Loucy (cell line): ENCODE results near the gene MBNL3.

Source experiments
- H2AFZ ChIP-seq: fragments of 200-600 bp; sonication (generic); 2 replicates; pipeline ENCODE4 v1.6.0; 2016; ENCODE audit warnings: antibody characterized with exemption, mild to moderate bottlenecking, low read length, moderate library complexity
- H3F3A ChIP-seq: fragments of 200-600 bp; 2 replicates; pipeline ENCODE4 v1.6.0; 2016; ENCODE audit warnings: antibody characterized with exemption, low read depth, mild to moderate bottlenecking
- H3K27me3 ChIP-seq: fragments of 200-600 bp; sonication (generic); 2 replicates; pipeline ENCODE4 v1.6.1; 2014; ENCODE audit warnings: low read length, mild to moderate bottlenecking; ENCODE audit not compliant: insufficient read depth, poor library complexity, severe bottlenecking
- H3K36me3 ChIP-seq: fragments of 200-600 bp; sonication (generic); 2 replicates; pipeline ENCODE4 v1.6.1; 2016; ENCODE audit warnings: low read length; ENCODE audit not compliant: insufficient read depth
- H3K4me1 ChIP-seq: fragments of 200-600 bp; sonication (generic); 2 replicates; pipeline ENCODE4 v1.5.1; 2014; ENCODE audit warnings: low read length, mild to moderate bottlenecking; ENCODE audit not compliant: insufficient read depth, poor library complexity, severe bottlenecking
- H3K4me2 ChIP-seq: fragments of 200-600 bp; sonication (generic); 2 replicates; pipeline ENCODE4 v1.6.0; 2014; ENCODE audit warnings: antibody characterized with exemption, low read length, low read depth, mild to moderate bottlenecking; ENCODE audit not compliant: poor library complexity, severe bottlenecking
- H3K4me3 ChIP-seq: fragments of 200-600 bp; sonication (generic); 2 replicates; pipeline ENCODE4 v1.5.1; 2014; ENCODE audit warnings: low read length, mild to moderate bottlenecking, mixed read lengths; ENCODE audit not compliant: poor library complexity, severe bottlenecking
- H3K79me2 ChIP-seq: fragments of 200-600 bp; sonication (generic); 2 replicates; pipeline ENCODE4 v1.6.1; 2014; ENCODE audit warnings: low read length; ENCODE audit not compliant: insufficient read depth
- H3K9ac ChIP-seq: fragments of 200-600 bp; sonication (generic); 2 replicates; pipeline ENCODE4 v1.6.0; 2014; ENCODE audit warnings: mild to moderate bottlenecking, low read depth, low read length, moderate library complexity; ENCODE audit not compliant: poor library complexity, severe bottlenecking
- H3K9me2 ChIP-seq: fragments of 200-600 bp; sonication (generic); replicated peaks from 2 replicates; pipeline ENCODE4 v1.6.1; 2016; ENCODE audit warnings: low read depth, low read length, mixed read lengths
- H3K9me3 ChIP-seq: fragments of 200-600 bp; sonication (generic); 2 replicates; pipeline ENCODE4 v1.6.1; 2014; ENCODE audit warnings: mild to moderate bottlenecking, antibody characterized with exemption, low read length, low read depth; ENCODE audit not compliant: insufficient read depth
- H4K20me1 ChIP-seq: fragments of 200-600 bp; sonication (generic); 2 replicates; pipeline ENCODE4 v1.6.0; 2014; ENCODE audit warnings: antibody characterized with exemption, low read length, mild to moderate bottlenecking; ENCODE audit not compliant: insufficient read depth, poor library complexity, severe bottlenecking
- EZH2phosphoT487 ChIP-seq: fragments of 200-600 bp; IDR thresholded peaks from 2 replicates; pipeline ENCODE4 v1.6.1; 2018; ENCODE audit warnings: antibody characterized with exemption, mild to moderate bottlenecking, moderate library complexity, borderline replicate concordance
- TF ChIP-seq, protein P1 (sequence below): fragments of 200-600 bp; sonication (generic); conservative IDR thresholded peaks from 2 replicates; pipeline ENCODE4 v1.5.1; 2014; ENCODE audit warnings: mild to moderate bottlenecking, antibody characterized with exemption, low read length

MBNL3 gene

DNA sequence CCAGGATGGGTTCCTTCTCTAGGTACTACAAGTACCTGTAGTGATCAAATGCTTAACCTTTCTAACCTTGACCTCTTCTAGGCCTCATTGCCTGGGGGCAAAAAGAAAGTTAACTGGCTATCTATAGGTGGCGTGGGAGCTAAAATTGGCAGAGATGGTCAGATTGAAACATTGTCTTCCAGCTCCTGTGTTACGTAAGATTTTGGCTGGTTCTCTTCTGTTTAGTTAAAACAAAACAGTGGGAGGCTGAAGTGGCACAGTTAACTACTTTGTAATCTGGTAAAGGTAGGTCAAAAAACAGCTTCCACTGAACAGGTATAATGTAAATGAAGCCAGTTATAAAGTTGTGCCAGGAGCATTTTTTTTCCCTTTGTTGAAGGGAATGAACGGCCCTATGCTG is 115.2 kb downstream of the MBNL3 start:
- no peaks in the 10 kb centered on the region for H3K79me2 ChIP-seq
- H3K9ac ChIP-seq = no peak overlapping the region
- H3K36me3 ChIP-seq = no peaks in the 10 kb centered on the region
- H3K4me2 ChIP-seq = no peak overlapping the region
- H3K4me3 ChIP-seq = no peak overlapping the region
- no peaks in the 10 kb centered on the region for H3K9me2 ChIP-seq
- no peaks in the 10 kb centered on the region for H3K4me1 ChIP-seq
- H3K9me3 ChIP-seq = no peaks in the 10 kb centered on the region
- H4K20me1 ChIP-seq = no peaks in the 10 kb centered on the region
- no peak overlapping the region for H2AFZ ChIP-seq
- no peak for TF ChIP-seq EZH2phosphoT487
- TF ChIP-seq, protein P1, sequence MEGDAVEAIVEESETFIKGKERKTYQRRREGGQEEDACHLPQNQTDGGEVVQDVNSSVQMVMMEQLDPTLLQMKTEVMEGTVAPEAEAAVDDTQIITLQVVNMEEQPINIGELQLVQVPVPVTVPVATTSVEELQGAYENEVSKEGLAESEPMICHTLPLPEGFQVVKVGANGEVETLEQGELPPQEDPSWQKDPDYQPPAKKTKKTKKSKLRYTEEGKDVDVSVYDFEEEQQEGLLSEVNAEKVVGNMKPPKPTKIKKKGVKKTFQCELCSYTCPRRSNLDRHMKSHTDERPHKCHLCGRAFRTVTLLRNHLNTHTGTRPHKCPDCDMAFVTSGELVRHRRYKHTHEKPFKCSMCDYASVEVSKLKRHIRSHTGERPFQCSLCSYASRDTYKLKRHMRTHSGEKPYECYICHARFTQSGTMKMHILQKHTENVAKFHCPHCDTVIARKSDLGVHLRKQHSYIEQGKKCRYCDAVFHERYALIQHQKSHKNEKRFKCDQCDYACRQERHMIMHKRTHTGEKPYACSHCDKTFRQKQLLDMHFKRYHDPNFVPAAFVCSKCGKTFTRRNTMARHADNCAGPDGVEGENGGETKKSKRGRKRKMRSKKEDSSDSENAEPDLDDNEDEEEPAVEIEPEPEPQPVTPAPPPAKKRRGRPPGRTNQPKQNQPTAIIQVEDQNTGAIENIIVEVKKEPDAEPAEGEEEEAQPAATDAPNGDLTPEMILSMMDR = no peak
- H3F3A ChIP-seq = no peaks in the 10 kb centered on the region
- H3K27me3 ChIP-seq = no peaks in the 10 kb centered on the region

DNA sequence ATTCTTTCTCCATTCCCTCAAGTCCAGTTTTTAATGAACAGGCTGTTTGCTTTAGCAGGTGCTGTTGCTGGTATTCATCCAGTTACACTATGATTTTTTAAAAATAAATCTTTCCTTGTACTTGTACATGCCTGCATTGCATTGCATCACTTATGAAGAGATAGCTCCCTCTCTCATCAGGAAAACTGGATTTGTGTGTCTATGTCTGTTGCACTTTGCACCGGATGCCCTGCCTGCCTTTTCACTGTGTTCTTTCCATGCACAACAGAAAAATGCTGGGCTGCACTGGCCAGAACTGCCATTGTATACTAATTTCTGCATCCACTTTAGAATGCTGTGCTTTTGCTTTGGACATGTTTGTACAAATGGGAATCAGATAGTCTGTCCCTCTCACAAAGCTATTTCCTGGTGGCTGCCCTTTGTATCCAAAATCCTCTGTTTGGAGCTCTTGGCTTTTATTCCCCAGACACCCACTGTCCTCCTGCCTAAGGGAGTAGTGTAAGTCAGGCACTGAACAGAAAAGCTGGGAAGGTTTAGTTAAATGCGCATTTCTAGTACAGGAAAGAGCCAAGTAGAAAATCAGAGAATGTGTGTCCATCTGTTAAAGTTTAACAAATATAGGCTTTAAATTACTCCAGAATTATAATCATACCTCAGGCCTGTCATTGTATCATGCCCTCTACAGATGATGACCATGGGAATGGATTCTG is 119.1 kb downstream of the MBNL3 start:
- H4K20me1 ChIP-seq = no peaks in the 10 kb centered on the region
- H3K79me2 ChIP-seq = no peaks in the 10 kb centered on the region
- TF ChIP-seq, protein P1 = no peak
- TF ChIP-seq EZH2phosphoT487 = no peak
- H3K9ac ChIP-seq = no peak overlapping the region
- no peaks in the 10 kb centered on the region for H3K27me3 ChIP-seq
- H3K36me3 ChIP-seq = no peaks in the 10 kb centered on the region
- H3K9me3 ChIP-seq = no peaks in the 10 kb centered on the region
- no peak overlapping the region for H3K4me3 ChIP-seq
- H3K4me1 ChIP-seq = no peaks in the 10 kb centered on the region
- no peak overlapping the region for H3K4me2 ChIP-seq
- H2AFZ ChIP-seq = no peak overlapping the region
- no peaks in the 10 kb centered on the region for H3F3A ChIP-seq
- no peaks in the 10 kb centered on the region for H3K9me2 ChIP-seq

DNA sequence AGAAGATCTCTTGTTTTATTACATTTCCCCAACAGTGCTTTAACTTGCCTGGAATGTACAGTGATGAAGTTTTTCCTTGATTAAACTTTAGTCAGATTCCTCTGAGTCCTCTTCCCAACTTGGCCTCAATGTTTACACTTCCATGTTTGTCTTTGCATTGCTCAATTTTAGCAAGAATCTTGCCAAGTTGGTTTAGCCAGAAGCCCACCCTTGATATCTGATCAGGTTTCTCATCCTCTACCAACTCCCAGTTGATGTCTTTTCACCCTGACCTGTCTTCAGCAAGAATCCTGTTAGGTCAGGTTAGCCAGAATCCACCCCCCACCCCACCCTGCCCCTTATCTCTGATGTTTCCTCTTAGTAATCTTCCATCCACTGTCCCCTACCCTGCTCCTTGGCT is 120.9 kb downstream of the MBNL3 start:
- Histone ChIP-seq H3K9me2 (no peaks in the 10 kb centered on the region), H3K79me2 (no peaks in the 10 kb centered on the region), H3K27me3 (no peaks in the 10 kb centered on the region), H2AFZ (no peak overlapping the region), H3K9me3 (no peaks in the 10 kb centered on the region), H3K9ac (no peak overlapping the region), H3K4me2 (no peak overlapping the region), H3K4me1 (no peaks in the 10 kb centered on the region), H3K36me3 (no peaks in the 10 kb centered on the region), H4K20me1 (no peaks in the 10 kb centered on the region), H3F3A (no peaks in the 10 kb centered on the region), H3K4me3 (no peak overlapping the region)
- TF ChIP-seq EZH2phosphoT487 = no peak
- TF ChIP-seq, protein P1 = no peak
